Naive B cell (primary cell): ENCODE measurements around the gene ABCG2. TPM values are rescaled to one million over a fixed set of nuclear protein-coding genes. Genes with fewer than 3 reads are reported as not detected.

ENCODE experiments used
- ATAC-seq, 2 donors: fragments of 150-1000 bp; cut with Tn5 transposase; 2 replicates each; pipeline ENCODE4 v1.10.0; 2021; ENCODE audit warnings: low read depth in 2 of 2, mild to moderate bottlenecking in 2 of 2, moderate library complexity in 2 of 2
- DNase-seq: peaks from one replicate; pipeline ENCODE4 v3.0.0; 2022
- H3K27ac Mint-ChIP-seq, 6 donors: one replicate each; pipeline ENCODE4 v1.8.0; 2020 to 2022; ENCODE audit warnings: mild to moderate bottlenecking in 6 of 6, mixed read lengths in 6 of 6, moderate library complexity in 5 of 6, inconsistent platforms in 2 of 6
- H3K27me3 Mint-ChIP-seq, 3 donors: one replicate each; pipeline ENCODE4 v1.8.0; 2021 to 2022; ENCODE audit warnings: mixed read lengths in 3 of 3, mild to moderate bottlenecking in 1 of 3
- H3K36me3 Mint-ChIP-seq, 2 donors: one replicate each; pipeline ENCODE4 v1.8.0; 2020 to 2022; ENCODE audit warnings: mixed read lengths in 2 of 2, inconsistent platforms in 1 of 2, mild to moderate bottlenecking in 1 of 2
- H3K4me1 Mint-ChIP-seq, 3 donors: one replicate each; pipeline ENCODE4 v1.8.0; 2020 to 2022; ENCODE audit warnings: mixed read lengths in 3 of 3, inconsistent platforms in 1 of 3, mild to moderate bottlenecking in 1 of 3, moderate library complexity in 1 of 3
- H3K4me3 Mint-ChIP-seq, 8 donors: one replicate each; pipeline ENCODE4 v1.8.0; 2020 to 2022; ENCODE audit warnings: mild to moderate bottlenecking in 8 of 8, mixed read lengths in 8 of 8, moderate library complexity in 8 of 8, inconsistent platforms in 2 of 8
- H3K9me3 Mint-ChIP-seq, 7 donors: one replicate each; pipeline ENCODE4 v1.8.0; 2020 to 2022; ENCODE audit warnings: mixed read lengths in 7 of 7, mild to moderate bottlenecking in 5 of 7, inconsistent platforms in 2 of 7, moderate library complexity in 1 of 7
- polyA plus RNA-seq, 6 donors: library from polyadenylated mRNA; unstranded; fragments of 300-500 nt; fragmentation: Illumina TruSeq; gene quantifications; one replicate each; pipeline ENCODE4 v1.2.3, GENCODE V29; 2021; ENCODE audit warnings: low read depth in 6 of 6

ABCG2 gene
- polyA plus RNA-seq, 6 donors from 2014 or later, result 0.20 to 1.1 (median 0.49) TPM; not detected in 1

GRCh38 chr4:88187766-88188165, 29.3 kb upstream of the ABCG2 start:
- H3K36me3 Mint-ChIP-seq, result no peaks in the 10 kb centered on the region
- no peaks in the 10 kb centered on the region for H3K27me3 Mint-ChIP-seq
- no peak for ATAC-seq
- H3K4me3 Mint-ChIP-seq, result no peak overlapping the region
- H3K9me3 Mint-ChIP-seq, result no peaks in the 10 kb centered on the region
- H3K27ac Mint-ChIP-seq, result no peak overlapping the region
- peaks cover 0 to 2% (median 0%) of the 10 kb centered on the region in 3 donors for H3K4me1 Mint-ChIP-seq
- DNase-seq, result no peak

- ATAC-seq (no peak), DNase-seq (no peak)
- no peaks in the 10 kb centered on the region for H3K27me3 Mint-ChIP-seq
- H3K4me1 Mint-ChIP-seq, result peaks cover 0 to 2% (median 0%) of the 10 kb centered on the region in 3 donors
- H3K4me3 Mint-ChIP-seq, result no peak overlapping the region
- no peaks in the 10 kb centered on the region for H3K36me3 Mint-ChIP-seq
- peaks cover 0 to 3% (median 0%) of the 10 kb centered on the region in 7 donors for H3K9me3 Mint-ChIP-seq
- no peak overlapping the region for H3K27ac Mint-ChIP-seq
Measured at GRCh38 chr4:88185906-88186305, 27.5 kb upstream of the ABCG2 start.

- no peak overlapping the region for H3K4me3 Mint-ChIP-seq
Measured at GRCh38 chr4:88179261-88179660, 20.8 kb upstream of the ABCG2 start.

GRCh38 chr4:88178626-88179231, 20.3 kb upstream of the ABCG2 start:
- DNase-seq (no peak), ATAC-seq (no peak)
- peak overlapping the region in 1 of 6 donors; percentile 11 for H3K27ac Mint-ChIP-seq
- H3K36me3 Mint-ChIP-seq, result peaks cover 0 to 11% of the 10 kb centered on the region in 2 donors
- no peak overlapping the region for H3K4me3 Mint-ChIP-seq
- peaks cover 0 to 20% (median 7%) of the 10 kb centered on the region in 7 donors for H3K9me3 Mint-ChIP-seq
- peaks cover 0 to 2% (median 0%) of the 10 kb centered on the region in 3 donors for H3K4me1 Mint-ChIP-seq
- peaks cover 0 to 5% (median 0%) of the 10 kb centered on the region in 3 donors for H3K27me3 Mint-ChIP-seq

More at GRCh38 chr4:88179261-88179660, 20.8 kb upstream of the ABCG2 start:
- ATAC-seq, result no peak
- Mint-ChIP-seq H3K9me3 (peaks cover 0 to 20% (median 7%) of the 10 kb centered on the region in 7 donors), H3K27me3 (peaks cover 0 to 5% (median 0%) of the 10 kb centered on the region in 3 donors), H3K4me1 (peaks cover 0 to 2% (median 0%) of the 10 kb centered on the region in 3 donors), H3K36me3 (peaks cover 0 to 11% of the 10 kb centered on the region in 2 donors), H3K27ac (peak overlapping the region in 1 of 6 donors; percentile 4)
- DNase-seq, result no peak

- H3K4me3 Mint-ChIP-seq, result no peak overlapping the region
- H3K4me1 Mint-ChIP-seq, result peaks cover 0 to 1% (median 0%) of the 10 kb centered on the region in 3 donors
- H3K27me3 Mint-ChIP-seq, result peaks cover 0 to 5% (median 0%) of the 10 kb centered on the region in 3 donors
- DNase-seq (no peak), ATAC-seq (no peak)
- peaks cover 0 to 20% (median 7%) of the 10 kb centered on the region in 7 donors for H3K9me3 Mint-ChIP-seq
- H3K27ac Mint-ChIP-seq, result peak overlapping the region in 1 of 6 donors; percentile 11
- peaks cover 0 to 11% of the 10 kb centered on the region in 2 donors for H3K36me3 Mint-ChIP-seq
Measured at GRCh38 chr4:88177983-88178625, 19.7 kb upstream of the ABCG2 start.

- peak overlapping the region in 1 of 6 donors; percentile 75 for H3K27ac Mint-ChIP-seq
Measured at GRCh38 chr4:88172987-88173386, 14.5 kb upstream of the ABCG2 start.

GRCh38 chr4:88171206-88171605, 12.8 kb upstream of the ABCG2 start:
- Mint-ChIP-seq H3K27me3 (peaks cover 0 to 6% (median 0%) of the 10 kb centered on the region in 3 donors), H3K4me3 (no peak overlapping the region)

More at GRCh38 chr4:88172987-88173386, 14.5 kb upstream of the ABCG2 start:
- Mint-ChIP-seq H3K4me3 (no peak overlapping the region), H3K9me3 (peaks cover 0 to 4% (median 0%) of the 10 kb centered on the region in 7 donors), H3K36me3 (no peaks in the 10 kb centered on the region), H3K27me3 (no peaks in the 10 kb centered on the region), H3K4me1 (no peaks in the 10 kb centered on the region)
- no peak for ATAC-seq
- no peak for DNase-seq

GRCh38 chr4:88169298-88169697, 10.9 kb upstream of the ABCG2 start:
- peak overlapping the region in 1 of 6 donors; percentile 16 for H3K27ac Mint-ChIP-seq
- H3K4me1 Mint-ChIP-seq, result no peaks in the 10 kb centered on the region
- peaks cover 0 to 11% (median 6%) of the 10 kb centered on the region in 7 donors for H3K9me3 Mint-ChIP-seq
- peaks cover 0 to 4% of the 10 kb centered on the region in 2 donors for H3K36me3 Mint-ChIP-seq
- DNase-seq (no peak), ATAC-seq (no peak)
- peaks cover 0 to 7% (median 0%) of the 10 kb centered on the region in 3 donors for H3K27me3 Mint-ChIP-seq
- H3K4me3 Mint-ChIP-seq, result peak overlapping the region in 1 of 8 donors; percentile 7

More at GRCh38 chr4:88171206-88171605, 12.8 kb upstream of the ABCG2 start:
- DNase-seq (no peak), ATAC-seq (no peak)
- Mint-ChIP-seq H3K36me3 (no peaks in the 10 kb centered on the region), H3K9me3 (peaks cover 0 to 3% (median 0%) of the 10 kb centered on the region in 7 donors), H3K4me1 (no peaks in the 10 kb centered on the region), H3K27ac (no peak overlapping the region)

- Mint-ChIP-seq H3K4me3 (no peak overlapping the region), H3K27ac (no peak overlapping the region), H3K9me3 (peaks cover 0 to 18% (median 9%) of the 10 kb centered on the region in 7 donors), H3K36me3 (peaks cover 0 to 4% of the 10 kb centered on the region in 2 donors), H3K27me3 (peaks cover 0 to 7% (median 0%) of the 10 kb centered on the region in 3 donors), H3K4me1 (no peaks in the 10 kb centered on the region)
- DNase-seq (no peak), ATAC-seq (no peak)
Measured at GRCh38 chr4:88166608-88167007, 8.2 kb upstream of the ABCG2 start.

- Mint-ChIP-seq H3K27ac (no peak overlapping the region), H3K36me3 (peaks cover 0 to 4% of the 10 kb centered on the region in 2 donors), H3K4me1 (peaks cover 1 to 8% (median 1%) of the 10 kb centered on the region in 3 donors), H3K27me3 (peaks cover 0 to 8% (median 0%) of the 10 kb centered on the region in 3 donors), H3K4me3 (no peak overlapping the region), H3K9me3 (peaks cover 0 to 18% (median 9%) of the 10 kb centered on the region in 7 donors)
- ATAC-seq (no peak), DNase-seq (no peak)
Measured at GRCh38 chr4:88163336-88163735, 4.9 kb upstream of the ABCG2 start.

GRCh38 chr4:88162626-88163025, 4.2 kb upstream of the ABCG2 start:
- no peak overlapping the region for H3K4me3 Mint-ChIP-seq
- ATAC-seq (no peak), DNase-seq (no peak)
- H3K27ac Mint-ChIP-seq, result no peak overlapping the region
- peaks cover 0 to 18% (median 9%) of the 10 kb centered on the region in 7 donors for H3K9me3 Mint-ChIP-seq
- H3K27me3 Mint-ChIP-seq, result peaks cover 0 to 12% (median 0%) of the 10 kb centered on the region in 3 donors
- peaks cover 5 to 13% (median 9%) of the 10 kb centered on the region in 3 donors for H3K4me1 Mint-ChIP-seq
- H3K36me3 Mint-ChIP-seq, result peaks cover 0 to 4% of the 10 kb centered on the region in 2 donors

GRCh38 chr4:88159229-88159725, 838 bp upstream of the ABCG2 start:
- peaks cover 5 to 13% (median 9%) of the 10 kb centered on the region in 3 donors for H3K4me1 Mint-ChIP-seq
- H3K27me3 Mint-ChIP-seq, result peaks cover 0 to 5% (median 0%) of the 10 kb centered on the region in 3 donors
- H3K4me3 Mint-ChIP-seq, result peak overlapping the region; percentile 71 to 84 (median 80)
- H3K9me3 Mint-ChIP-seq, result peaks cover 0 to 7% (median 5%) of the 10 kb centered on the region in 7 donors
- DNase-seq (no peak), ATAC-seq (no peak)
- peak overlapping the region in 1 of 6 donors; percentile 33 for H3K27ac Mint-ChIP-seq
- no peaks in the 10 kb centered on the region for H3K36me3 Mint-ChIP-seq

GRCh38 chr4:88158038-88158488, 376 bp downstream of the ABCG2 start:
- Mint-ChIP-seq H3K9me3 (peaks cover 0 to under 1% (median 0%) of the 10 kb centered on the region in 7 donors), H3K36me3 (no peaks in the 10 kb centered on the region), H3K4me1 (peaks cover 5 to 13% (median 9%) of the 10 kb centered on the region in 3 donors), H3K27ac (peak overlapping the region in 3 of 6 donors; percentile 12 to 60 (median 37)), H3K27me3 (peaks cover 0 to 5% (median 0%) of the 10 kb centered on the region in 3 donors), H3K4me3 (peak overlapping the region; percentile 71 to 91 (median 79))
- peak in 1 of 2 donors; percentile 2 for ATAC-seq
- no peak for DNase-seq
